H1 (cell line): Measurements from ENCODE around the gene SEMA3C. TPM values are rescaled to one million over a fixed set of nuclear protein-coding genes. Genes with fewer than 3 reads are reported as not detected.

ENCODE experiments used
- CBX5 ChIP-seq: fragments of 300-800, 300-1000 bp; sonication (generic); IDR thresholded peaks from 2 replicates; pipeline ENCODE4 v1.7.1; 2016; ENCODE audit warnings: antibody characterized with exemption, low read length, low read depth
- CBX8 ChIP-seq: fragments of 300-800, 300-1000 bp; sonication (generic); IDR thresholded peaks from 2 replicates; pipeline ENCODE4 v1.7.1; 2016; ENCODE audit warnings: low read depth, low read length, borderline replicate concordance
- JUN ChIP-seq: IDR thresholded peaks from 2 replicates; pipeline ENCODE4 v1.6.1; 2011; ENCODE audit warnings: low read depth, mild to moderate bottlenecking, improper control_type of control experiment, low read length
- KDM5A ChIP-seq: fragments of 200-600 bp; IDR thresholded peaks from 2 replicates; pipeline ENCODE4 v1.7.1; 2012; ENCODE audit warnings: mild to moderate bottlenecking, low read length, inconsistent platforms, mixed read lengths
- NANOG ChIP-seq: IDR thresholded peaks from 2 replicates; pipeline ENCODE4 v1.6.1; 2011; ENCODE audit warnings: low read length, low read depth, mild to moderate bottlenecking, inconsistent platforms; ENCODE audit not compliant: insufficient read depth, poor library complexity, severe bottlenecking
- RFX5 ChIP-seq: IDR thresholded peaks from 2 replicates; pipeline ENCODE4 v1.6.1; 2011; ENCODE audit warnings: low read depth, low read length, improper control_type of control experiment, borderline replicate concordance
- polyA plus RNA-seq, 7 experiments: library from polyadenylated mRNA; depleted of rRNA in 3 of 7; stranded (reverse) in 5 of 7; unstranded in 2 of 7; fragments of >200 nt in 5 of 7; fragments of 200-250 nt in 2 of 7; gene quantifications; 1 replicate in 5 of 7; 2 replicates in 1 of 7; 4 replicates in 1 of 7; pipeline versions ENCODE4 v1.2.1 to v1.2.3, GENCODE V29; 2011 to 2013; ENCODE audit warnings: missing spikeins in 2 of 7, mixed read lengths in 2 of 7
- total RNA-seq: library from RNA; stranded (reverse); fragmentation: NEBNext Ultra II Directional; extraction: Animal tissue kit (Norgen Biotek cat#: 25700); gene quantifications from 2 replicates; pipeline ENCODE4 v1.2.1, GENCODE V29; 2021

Gene SEMA3C
- total and polyA plus RNA-seq, 2 of the 8 experiments (the other 6 are each of a cell fraction or from before 2014, with no cell fraction given): 0.15 to 1.4 TPM

DNA sequence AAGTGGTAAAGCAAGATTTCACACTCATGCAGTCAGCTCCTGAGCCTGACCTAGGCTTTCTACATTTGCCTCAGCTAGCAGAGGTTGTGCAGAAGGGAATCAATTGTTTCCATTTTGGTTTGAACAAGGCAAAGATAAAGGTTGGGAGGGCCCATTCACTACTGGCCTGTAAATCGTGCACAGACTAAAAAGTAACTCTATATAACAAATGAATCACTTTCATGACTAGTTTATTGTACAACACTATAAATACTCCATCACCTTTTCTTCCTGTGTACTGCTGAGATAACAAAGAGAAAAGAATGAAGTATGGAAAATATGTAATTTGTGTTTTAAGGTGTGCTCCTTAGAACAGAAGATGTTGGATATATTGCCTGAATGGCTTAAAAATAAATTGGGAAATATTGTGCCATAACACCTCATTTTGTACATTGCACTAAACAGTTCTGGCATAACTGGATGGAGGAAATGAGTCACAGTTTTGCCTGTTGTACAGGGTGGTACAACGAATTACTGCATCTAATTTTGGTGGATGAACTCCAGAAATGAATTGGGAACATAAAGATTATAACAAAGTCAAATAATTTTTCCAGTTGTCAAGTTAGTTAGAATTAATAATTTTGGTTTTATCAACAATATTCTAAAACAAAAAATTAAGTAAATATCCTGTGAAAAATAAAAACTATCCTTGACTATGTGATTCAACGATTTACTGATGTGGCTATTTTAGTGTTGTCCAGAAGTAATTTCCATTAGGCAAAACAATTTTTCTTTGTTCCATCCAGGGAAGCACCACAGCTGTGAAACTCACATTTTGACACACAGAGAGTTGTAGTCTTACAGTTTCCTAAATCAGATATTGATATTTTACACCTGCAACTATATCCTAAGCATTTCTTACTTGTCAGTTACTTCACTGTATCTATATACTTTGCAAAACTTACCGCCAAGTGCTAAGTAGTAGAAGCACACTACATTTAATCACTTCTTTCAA, 18.0 kb downstream of the SEMA3C start (continued):
- TF ChIP-seq CBX5: no peak
- no peak for TF ChIP-seq RFX5
- no peak for TF ChIP-seq JUN
- no peak for TF ChIP-seq NANOG
- no peak for TF ChIP-seq KDM5A
- no peak for TF ChIP-seq CBX8
